GM12864 (cell line): ENCODE data around the gene SFXN2.
"Not testable (repeated sequence)": the region's sequence is repeated elsewhere in the genome, so short reads cannot be mapped to it uniquely, and the experiment has no call there.

ENCODE experiments used
- DNase-seq: peaks from one replicate; pipeline ENCODE4 v3.0.0-alpha.2; 2011; ENCODE audit warnings: low read depth
- H3K4me3 ChIP-seq: 2 replicates; pipeline ENCODE4 v1.5.1; 2011; ENCODE audit warnings: mild to moderate bottlenecking, low read depth, low read length, control low read depth
- CTCF ChIP-seq: IDR thresholded peaks from 2 replicates; pipeline ENCODE4 v1.5.1; 2011; ENCODE audit warnings: low read depth, mild to moderate bottlenecking, moderate library complexity, low read length, control low read depth, inconsistent platforms; ENCODE audit errors: missing control alignments

The SFXN2 gene

GRCh38 chr10:102731222-102731800, 16.9 kb downstream of the SFXN2 start:
- H3K4me3 ChIP-seq: no peak overlapping the region

DNA sequence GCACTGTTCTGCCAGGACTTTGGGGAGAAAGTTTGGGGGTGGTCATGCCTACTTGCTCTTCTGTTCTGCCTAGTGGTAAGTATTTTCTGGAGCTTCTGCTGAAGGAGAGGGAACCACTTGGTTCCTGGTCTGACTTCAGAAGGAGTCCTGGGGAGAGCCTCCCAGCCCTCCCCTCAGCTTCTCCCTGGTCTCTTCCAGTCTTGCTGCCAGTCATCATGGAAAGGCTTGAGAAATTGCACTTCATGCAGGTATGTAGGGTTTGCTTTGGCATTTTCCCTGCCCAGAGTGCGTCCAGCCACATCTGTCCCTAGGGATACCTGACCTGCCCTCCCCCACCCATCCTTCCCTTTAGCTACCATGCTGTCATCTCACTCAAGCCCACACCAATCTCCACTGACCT, 18.2 kb downstream of the SFXN2 start:
- no peak overlapping the region for H3K4me3 ChIP-seq
- no peak for TF ChIP-seq CTCF
- no peak for DNase-seq

More at GRCh38 chr10:102731222-102731800, 16.9 kb downstream of the SFXN2 start:
- TF ChIP-seq CTCF: no peak
- no peak for DNase-seq

- no peak for TF ChIP-seq CTCF
- no peak overlapping the region for H3K4me3 ChIP-seq
- DNase-seq: no peak
Measured at GRCh38 chr10:102735065-102735562, 20.7 kb downstream of the SFXN2 start.

- DNase-seq: no peak
- no peak for TF ChIP-seq CTCF
- no peak overlapping the region for H3K4me3 ChIP-seq
Measured at GRCh38 chr10:102738692-102739121, 24.3 kb downstream of the SFXN2 start.

DNA sequence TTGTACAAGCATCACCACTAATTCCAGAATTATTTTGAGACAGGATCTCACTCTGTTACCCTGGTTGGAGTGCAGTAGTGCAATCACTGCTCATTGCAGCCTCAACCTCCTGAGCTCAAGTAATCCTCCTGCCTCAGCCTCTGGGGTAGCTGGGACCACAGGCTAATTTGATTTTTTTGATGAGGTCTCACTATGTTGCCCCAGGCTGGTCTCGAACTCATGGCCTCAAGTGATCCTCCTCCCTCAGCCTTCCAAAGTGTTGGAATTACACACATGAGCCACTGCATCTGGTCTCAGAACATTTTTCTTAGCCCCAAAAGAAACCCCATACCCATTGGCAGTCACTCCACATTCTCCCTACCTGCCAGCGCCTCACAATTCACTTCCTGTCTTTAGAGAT, 25.8 kb downstream of the SFXN2 start:
- DNase-seq: no peak
- TF ChIP-seq CTCF: no peak
- H3K4me3 ChIP-seq: no peak overlapping the region

DNA sequence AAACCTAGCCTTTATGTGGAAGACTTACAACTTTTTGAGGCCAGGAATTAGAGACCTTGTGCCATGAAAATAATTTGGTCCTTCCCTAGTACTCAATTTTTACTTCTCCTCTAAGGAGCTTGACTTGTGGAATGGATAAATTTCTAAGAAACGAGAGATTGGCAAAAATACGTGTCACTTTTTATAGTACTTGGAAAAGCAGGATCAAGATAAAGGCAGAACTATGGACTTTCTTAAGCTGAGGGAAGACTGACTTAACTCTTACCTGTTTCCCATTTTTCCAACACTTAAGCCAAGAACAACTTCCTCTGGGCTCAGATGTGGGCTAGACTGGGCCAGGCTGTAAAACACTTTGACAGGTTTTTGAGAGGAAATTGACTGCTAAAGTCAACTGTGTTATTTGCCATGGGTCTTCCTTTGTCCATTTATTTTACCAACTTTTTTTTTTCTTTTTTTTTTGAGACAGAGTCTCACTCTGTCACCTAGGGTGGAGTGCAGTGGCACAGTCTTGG, 27.3 kb downstream of the SFXN2 start:
- no peak for TF ChIP-seq CTCF
- H3K4me3 ChIP-seq: no peak overlapping the region
- no peak for DNase-seq

DNA sequence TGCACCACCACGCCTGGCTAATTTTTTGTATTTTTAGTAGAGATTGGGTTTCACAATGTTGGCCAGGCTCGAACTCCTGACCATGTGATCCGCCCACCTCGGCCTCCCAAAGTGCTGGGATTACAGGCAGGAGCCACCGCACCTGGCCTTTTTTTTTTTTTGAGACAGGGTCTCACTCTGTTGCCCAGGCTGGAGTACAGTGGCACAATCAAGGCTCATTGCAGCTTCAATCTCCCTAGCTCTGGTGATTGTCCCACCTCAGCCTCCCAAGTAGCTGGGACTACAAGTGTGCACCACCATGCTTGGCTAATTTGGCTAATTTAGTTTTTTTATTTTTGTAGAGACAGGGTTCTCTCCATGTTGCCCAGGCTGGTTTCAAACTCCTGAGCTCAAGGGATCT, 27.9 kb downstream of the SFXN2 start:
- not testable (repeated sequence) for H3K4me3 ChIP-seq, DNase-seq
